H9 (cell line): ENCODE measurements around the gene STXBP6. TPM values are rescaled to one million over a fixed set of nuclear protein-coding genes. Genes with fewer than 3 reads are reported as not detected.
A peak's percentile ranks its signal among the peaks of the same experiment; 100 is the strongest.

Experiments used
- DNase-seq: peaks from one replicate; pipeline ENCODE4 v3.0.0-alpha.2; 2017
- H2AFZ ChIP-seq: one replicate; pipeline ENCODE4 v1.6.1; 2013; ENCODE audit warnings: mild to moderate bottlenecking, low read length, control low read depth, moderate library complexity
- H2AK5ac ChIP-seq: 2 replicates; pipeline ENCODE4 v1.6.1; 2013; ENCODE audit warnings: low read length, control low read depth, mixed read lengths; ENCODE audit not compliant: insufficient read length
- H2BK120ac ChIP-seq: one replicate; pipeline ENCODE4 v1.6.1; 2013; ENCODE audit warnings: low read depth, mild to moderate bottlenecking, low read length, control low read depth, inconsistent platforms; ENCODE audit not compliant: poor library complexity, severe bottlenecking
- H2BK12ac ChIP-seq: 2 replicates; pipeline ENCODE4 v1.6.1; 2013; ENCODE audit warnings: low read length, control low read depth, mixed read lengths, low read depth; ENCODE audit not compliant: insufficient read length
- H2BK15ac ChIP-seq: 2 replicates; pipeline ENCODE4 v1.6.1; 2013; ENCODE audit warnings: low read depth, low read length, control low read depth
- H2BK20ac ChIP-seq: one replicate; pipeline ENCODE4 v1.6.1; 2013; ENCODE audit warnings: low read depth, mild to moderate bottlenecking, low read length, control low read depth, inconsistent platforms; ENCODE audit not compliant: poor library complexity, severe bottlenecking
- H2BK5ac ChIP-seq: 2 replicates; pipeline ENCODE4 v1.6.1; 2013; ENCODE audit warnings: low read length, control low read depth, mixed read lengths; ENCODE audit not compliant: insufficient read length
- H3K14ac ChIP-seq: 2 replicates; pipeline ENCODE4 v1.6.1; 2013; ENCODE audit warnings: low read length, control low read depth; ENCODE audit not compliant: insufficient read depth
- H3K18ac ChIP-seq: 2 replicates; pipeline ENCODE4 v1.6.1; 2013; ENCODE audit warnings: low read depth, mild to moderate bottlenecking, mixed read lengths, low read length, control low read depth; ENCODE audit not compliant: insufficient read length
- H3K23ac ChIP-seq: 2 replicates; pipeline ENCODE4 v1.6.1; 2013; ENCODE audit warnings: low read length, control low read depth, mixed read lengths, low read depth; ENCODE audit not compliant: insufficient read length
- H3K23me2 ChIP-seq: 2 replicates; pipeline ENCODE4 v1.6.1; 2013; ENCODE audit warnings: low read depth, mild to moderate bottlenecking, mixed read lengths, low read length, control low read depth; ENCODE audit not compliant: insufficient read length, poor library complexity, severe bottlenecking
- H3K27ac ChIP-seq: 2 replicates; pipeline ENCODE4 v1.5.1; 2013; ENCODE audit warnings: low read length, control low read depth, mixed read lengths, low read depth; ENCODE audit not compliant: insufficient read length
- H3K27me3 ChIP-seq: 2 replicates; pipeline ENCODE4 v1.6.1; 2013; ENCODE audit warnings: low read length, control low read depth, inconsistent platforms; ENCODE audit not compliant: insufficient read depth
- H3K4ac ChIP-seq: 2 replicates; pipeline ENCODE4 v1.6.1; 2013; ENCODE audit warnings: low read depth, mild to moderate bottlenecking, control low read depth, inconsistent platforms, low read length, moderate library complexity
- H3K4me1 ChIP-seq: 2 replicates; pipeline ENCODE4 v1.6.1; 2013; ENCODE audit warnings: low read length, control low read depth, inconsistent platforms; ENCODE audit not compliant: insufficient read depth
- H3K4me2 ChIP-seq: 2 replicates; pipeline ENCODE4 v1.6.1; 2013; ENCODE audit warnings: low read length, control low read depth, mixed read lengths; ENCODE audit not compliant: insufficient read length, insufficient read depth
- H3K56ac ChIP-seq: 2 replicates; pipeline ENCODE4 v1.6.1; 2013; ENCODE audit warnings: low read depth, mild to moderate bottlenecking, mixed read lengths, low read length, control low read depth; ENCODE audit not compliant: insufficient read length
- H3K79me1 ChIP-seq: 2 replicates; pipeline ENCODE4 v1.6.1; 2013; ENCODE audit warnings: low read depth, mild to moderate bottlenecking, moderate library complexity, low read length, control low read depth, inconsistent platforms; ENCODE audit not compliant: insufficient read depth, poor library complexity, severe bottlenecking
- H3K79me2 ChIP-seq: 2 replicates; pipeline ENCODE4 v1.6.1; 2013; ENCODE audit warnings: low read length, control low read depth, inconsistent platforms; ENCODE audit not compliant: insufficient read depth
- H3K9ac ChIP-seq: 2 replicates; pipeline ENCODE4 v1.6.1; 2013; ENCODE audit warnings: low read length, control low read depth, mixed read lengths; ENCODE audit not compliant: insufficient read length; ENCODE audit errors: extremely low read depth
- H3K9me3 ChIP-seq: one replicate; pipeline ENCODE4 v1.6.1; 2013; ENCODE audit warnings: low read depth, low read length, inconsistent platforms; ENCODE audit not compliant: control insufficient read depth
- H3T11ph ChIP-seq: one replicate; pipeline ENCODE4 v1.6.1; 2013; ENCODE audit warnings: mild to moderate bottlenecking, low read length, control low read depth, inconsistent platforms
- H4K20me1 ChIP-seq: one replicate; pipeline ENCODE4 v1.6.1; 2013; ENCODE audit not compliant: control insufficient read depth, insufficient read length, insufficient read depth
- H4K5ac ChIP-seq: 2 replicates; pipeline ENCODE4 v1.6.1; 2013; ENCODE audit warnings: low read depth, mild to moderate bottlenecking, mixed read lengths, low read length, control low read depth; ENCODE audit not compliant: insufficient read length
- H4K8ac ChIP-seq: replicated peaks from 2 replicates; pipeline ENCODE4 v1.6.1; 2013; ENCODE audit warnings: low read length, control low read depth, mixed read lengths, low read depth; ENCODE audit not compliant: insufficient read length
- H4K91ac ChIP-seq: 2 replicates; pipeline ENCODE4 v1.6.1; 2013; ENCODE audit warnings: low read depth, mild to moderate bottlenecking, moderate library complexity, mixed read lengths, low read length, control low read depth; ENCODE audit not compliant: insufficient read length
- H3K27ac Mint-ChIP-seq, 3 experiments: 2 replicates in 2 of 3; 3 replicates in 1 of 3; pipeline ENCODE4 v1.8.0; 2020 to 2021; ENCODE audit warnings: mixed read lengths in 3 of 3, mild to moderate bottlenecking in 1 of 3, moderate library complexity in 1 of 3
- H3K27me3 Mint-ChIP-seq: 2 replicates; pipeline ENCODE4 v1.8.0; 2021; ENCODE audit warnings: low read depth, mild to moderate bottlenecking, moderate library complexity, mixed read lengths
- H3K36me3 Mint-ChIP-seq, 3 experiments: 2 replicates in 2 of 3; 3 replicates in 1 of 3; pipeline ENCODE4 v1.8.0; 2020 to 2021; ENCODE audit warnings: low read depth in 3 of 3, mixed read lengths in 3 of 3; ENCODE audit not compliant: insufficient read depth in 1 of 3
- H3K4me1 Mint-ChIP-seq, 2 experiments: 2 replicates each; pipeline ENCODE4 v1.8.0; 2020; ENCODE audit warnings: mixed read lengths in 2 of 2
- H3K4me3 Mint-ChIP-seq, 2 experiments: 2 replicates in 1 of 2; 3 replicates in 1 of 2; pipeline ENCODE4 v1.8.0; 2020 to 2021; ENCODE audit warnings: mild to moderate bottlenecking in 2 of 2, mixed read lengths in 2 of 2, moderate library complexity in 1 of 2
- H3K9me3 Mint-ChIP-seq, 2 experiments: 2 replicates in 1 of 2; 3 replicates in 1 of 2; pipeline ENCODE4 v1.8.0; 2020; ENCODE audit warnings: mild to moderate bottlenecking in 2 of 2, mixed read lengths in 2 of 2, moderate library complexity in 1 of 2
- CTCF ChIP-seq: fragments of 200-600 bp; sonication (generic); conservative IDR thresholded peaks from 3 replicates; pipeline ENCODE4 v1.8.0; 2021; ENCODE audit warnings: antibody characterized with exemption, mild to moderate bottlenecking
- WGBS: extraction: QIAGEN DNeasy Blood & Tissue Kit; methylation state at CpG from one replicate; pipeline ENCODE4 v1.1.7; 2013; ENCODE audit warnings: missing lambda C conversion rate, low lambda C conversion rate, mixed read lengths; ENCODE audit not compliant: insufficient read length; ENCODE audit errors: extremely low coverage; 5-methylcytosine and 5-hydroxymethylcytosine counted together
- total RNA-seq: library from RNA; stranded (reverse); gene quantifications from 2 replicates; pipeline ENCODE4 v1.2.1, GENCODE V29; 2021

Gene STXBP6
- total RNA-seq, 1 experiment from 2014 or later, result 3.6 TPM

DNA sequence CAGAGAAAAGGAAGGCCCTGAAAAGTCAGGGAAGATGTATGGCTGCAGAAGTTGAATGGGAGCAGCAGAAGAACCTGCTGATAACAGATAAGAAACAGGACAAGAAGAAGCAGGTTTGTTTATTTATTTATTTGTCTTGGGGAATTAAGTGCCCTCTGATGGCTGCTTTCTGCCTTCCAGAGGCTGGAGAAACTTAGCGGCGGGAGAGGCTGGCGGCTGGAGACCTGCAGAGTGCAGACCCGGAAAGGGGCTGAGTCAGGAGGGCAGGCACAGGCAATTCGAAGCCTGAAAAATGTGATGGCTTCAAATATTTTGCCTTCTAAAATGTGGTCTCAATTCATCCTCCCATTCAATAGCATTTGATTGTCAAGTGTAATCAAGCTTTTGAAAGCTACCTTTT is 247.7 kb downstream of the STXBP6 start:
- Histone ChIP-seq H2BK5ac (no peak overlapping the region), H3K23ac (no peak overlapping the region), H3K79me2 (no peaks in the 10 kb centered on the region), H3T11ph (no peak overlapping the region), H3K4me2 (no peak overlapping the region), H2AFZ (no peak overlapping the region), H3K79me1 (no peaks in the 10 kb centered on the region), H2AK5ac (no peak overlapping the region), H2BK120ac (no peak overlapping the region), H3K27me3 (no peaks in the 10 kb centered on the region), H2BK12ac (no peak overlapping the region), H3K9ac (no peak overlapping the region), H2BK20ac (no peak overlapping the region), H3K18ac (no peak overlapping the region), H2BK15ac (no peak overlapping the region), H3K4ac (no peak overlapping the region), H4K91ac (no peak overlapping the region), H3K14ac (no peak overlapping the region), H3K9me3 (no peaks in the 10 kb centered on the region), H3K56ac (no peak overlapping the region), H4K5ac (no peak overlapping the region), H3K23me2 (no peaks in the 10 kb centered on the region), H3K27ac (no peak overlapping the region), H4K20me1 (no peaks in the 10 kb centered on the region), H3K4me1 (no peaks in the 10 kb centered on the region; the same call in 1 of the 2 replicates), H4K8ac (no peak overlapping the region)
- 0 out of 2 replicates have a peak, but pooled peaks cover 1% of the 10 kb centered on the region for H3K27me3 Mint-ChIP-seq
- H3K4me1 Mint-ChIP-seq, result peaks cover 8 to 12% of the 10 kb centered on the region in 2 experiments
- peak; percentile 40 for DNase-seq
- no peak overlapping the region for H3K27ac Mint-ChIP-seq
- no peak for TF ChIP-seq CTCF
- no peaks in the 10 kb centered on the region for H3K9me3 Mint-ChIP-seq
- no peak overlapping the region for H3K4me3 Mint-ChIP-seq
- no peaks in the 10 kb centered on the region for H3K36me3 Mint-ChIP-seq
- no CpG with 5 or more reads among the region's 5 CpGs for WGBS
